ENCODE data around the gene IL23R. TPM values are rescaled to one million over a fixed set of nuclear protein-coding genes. Genes with fewer than 3 reads are reported as not detected.

The IL23R gene
- total RNA-seq, 2 experiments from 2014 or later = 12.2 to 14.9 TPM

GRCh38 chr1:67216401-67216800 lies 50.1 kb downstream of the IL23R start:
- no peak for DNase-seq
- CTCF ChIA-PET = interaction anchor here (0.8 to 9.0 kb wide), 7 partner anchors 9 to 286 kb away, joined by 3 to 147 read pairs (median 84); partner anchors contain the start of gene IL23R
- intact Hi-C loops (cut with micrococcal nuclease) = no loop called here
- Mint-ChIP-seq H3K4me1 (ENCODE audit: low read depth) (peaks cover 60% of the 10 kb centered on the region), H3K27me3 (ENCODE audit: low read depth) (no peaks in the 10 kb centered on the region), H3K27ac (no peak overlapping the region), H3K36me3 (ENCODE audit: low read depth) (peaks cover 14% of the 10 kb centered on the region), H3K4me3 (no peak overlapping the region), H3K9me3 (no peaks in the 10 kb centered on the region)

DNA sequence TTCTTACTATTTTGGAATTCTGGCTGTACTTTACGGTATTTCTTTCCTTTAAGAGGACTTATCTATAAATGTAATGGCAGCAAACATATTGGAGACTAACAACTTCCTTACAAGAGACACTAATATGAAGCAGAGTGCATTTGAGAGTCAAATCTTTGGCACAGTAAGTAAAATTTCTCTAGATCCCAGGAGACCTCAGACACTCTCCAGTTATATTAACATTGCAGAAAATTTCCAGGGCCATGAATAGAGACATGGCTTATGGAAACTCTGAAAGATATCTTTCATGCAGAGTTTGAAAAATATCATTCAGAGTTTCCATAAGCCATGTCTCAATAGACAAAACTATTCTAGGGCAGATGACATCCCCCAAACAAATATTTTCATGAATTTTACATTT lies 51.2 kb downstream of the IL23R start:
- H3K27me3 Mint-ChIP-seq (ENCODE audit: low read depth) = no peaks in the 10 kb centered on the region
- CTCF ChIA-PET = interaction anchor here (0.6 to 0.7 kb wide), 2 partner anchors 42 to 271 kb away, joined by 4 read pairs; no protein-coding TSS in a partner anchor
- intact Hi-C loops (cut with micrococcal nuclease) = no loop called here
- peak overlapping the region; percentile 33 for H3K27ac Mint-ChIP-seq
- DNase-seq = no peak
- no peaks in the 10 kb centered on the region for H3K9me3 Mint-ChIP-seq
- no peak overlapping the region for H3K4me3 Mint-ChIP-seq
- H3K36me3 Mint-ChIP-seq (ENCODE audit: low read depth) = peaks cover 13% of the 10 kb centered on the region
- peaks cover 50% of the 10 kb centered on the region for H3K4me1 Mint-ChIP-seq (ENCODE audit: low read depth)

DNA sequence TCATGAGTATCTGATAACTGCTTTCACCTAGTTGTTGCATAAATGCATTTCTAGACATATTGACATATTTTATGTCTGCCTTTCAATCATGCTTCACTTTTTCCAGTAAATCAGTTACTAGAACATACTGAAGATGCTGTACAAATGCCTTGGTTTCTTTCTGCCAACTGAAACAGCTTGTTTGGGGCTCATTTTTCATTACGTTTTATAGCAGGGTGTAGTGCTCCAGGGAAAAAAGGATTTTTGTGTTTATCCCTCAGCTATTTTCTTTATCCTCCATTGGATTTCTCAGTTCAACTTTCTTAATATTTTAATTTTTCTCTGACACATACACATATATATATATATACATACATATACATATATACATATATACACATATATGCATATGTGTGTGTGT lies 51.7 kb downstream of the IL23R start:
- H3K27ac Mint-ChIP-seq = peak overlapping the region; percentile 33
- no peaks in the 10 kb centered on the region for H3K9me3 Mint-ChIP-seq
- peaks cover 14% of the 10 kb centered on the region for H3K36me3 Mint-ChIP-seq (ENCODE audit: low read depth)
- H3K27me3 Mint-ChIP-seq (ENCODE audit: low read depth) = no peaks in the 10 kb centered on the region
- no peak for DNase-seq
- H3K4me3 Mint-ChIP-seq = peak overlapping the region; percentile 1
- H3K4me1 Mint-ChIP-seq (ENCODE audit: low read depth) = peaks cover 44% of the 10 kb centered on the region
- intact Hi-C loops (cut with micrococcal nuclease) = no loop called here
- CTCF ChIA-PET = interaction anchor here (0.6 to 0.7 kb wide), 3 partner anchors 42 to 282 kb away, joined by 3 to 4 read pairs (median 4); no protein-coding TSS in a partner anchor

GRCh38 chr1:67224856-67225255 lies 58.6 kb downstream of the IL23R start:
- no peak overlapping the region for H3K27ac Mint-ChIP-seq
- H3K36me3 Mint-ChIP-seq (ENCODE audit: low read depth) = peaks cover 13% of the 10 kb centered on the region
- peaks cover 18% of the 10 kb centered on the region for H3K4me1 Mint-ChIP-seq (ENCODE audit: low read depth)
- H3K27me3 Mint-ChIP-seq (ENCODE audit: low read depth) = no peaks in the 10 kb centered on the region
- H3K4me3 Mint-ChIP-seq = no peak overlapping the region
- no peak for DNase-seq
- no peaks in the 10 kb centered on the region for H3K9me3 Mint-ChIP-seq
- CTCF ChIA-PET = interaction anchor here (0.6 to 3.3 kb wide), 2 partner anchors 10 to 115 kb away, joined by 5 to 28 read pairs; no protein-coding TSS in a partner anchor
- intact Hi-C loops (cut with micrococcal nuclease) = no loop called here

DNA sequence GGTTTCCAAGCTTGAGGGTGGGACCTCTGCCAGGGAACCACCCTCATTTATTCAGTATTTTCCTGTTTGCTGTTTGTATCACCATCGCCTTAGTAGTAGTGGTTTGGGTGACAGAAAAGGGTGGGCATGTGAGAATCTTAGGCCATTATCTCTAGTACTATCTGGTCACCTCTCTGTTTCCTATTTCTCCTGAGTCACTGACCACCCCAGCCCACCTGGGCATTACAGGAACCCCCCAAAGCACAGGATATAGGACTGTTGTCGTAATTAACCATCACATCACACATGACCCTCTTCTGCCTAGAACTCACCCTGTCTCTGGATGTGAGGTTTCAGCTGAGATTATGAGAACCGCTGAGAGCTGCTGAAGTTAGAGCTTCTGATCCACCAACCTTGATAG lies 60.4 kb downstream of the IL23R start:
- Mint-ChIP-seq H3K4me3 (no peak overlapping the region), H3K27ac (no peak overlapping the region), H3K27me3 (ENCODE audit: low read depth) (no peaks in the 10 kb centered on the region), H3K4me1 (ENCODE audit: low read depth) (peaks cover 28% of the 10 kb centered on the region), H3K9me3 (no peaks in the 10 kb centered on the region), H3K36me3 (ENCODE audit: low read depth) (peaks cover 13% of the 10 kb centered on the region)
- DNase-seq = no peak
- CTCF ChIA-PET = interaction anchor here (0.8 to 3.3 kb wide), 4 partner anchors 12 to 261 kb away, joined by 3 to 28 read pairs (median 4); no protein-coding TSS in a partner anchor
- intact Hi-C loops (cut with micrococcal nuclease) = no loop called here

DNA sequence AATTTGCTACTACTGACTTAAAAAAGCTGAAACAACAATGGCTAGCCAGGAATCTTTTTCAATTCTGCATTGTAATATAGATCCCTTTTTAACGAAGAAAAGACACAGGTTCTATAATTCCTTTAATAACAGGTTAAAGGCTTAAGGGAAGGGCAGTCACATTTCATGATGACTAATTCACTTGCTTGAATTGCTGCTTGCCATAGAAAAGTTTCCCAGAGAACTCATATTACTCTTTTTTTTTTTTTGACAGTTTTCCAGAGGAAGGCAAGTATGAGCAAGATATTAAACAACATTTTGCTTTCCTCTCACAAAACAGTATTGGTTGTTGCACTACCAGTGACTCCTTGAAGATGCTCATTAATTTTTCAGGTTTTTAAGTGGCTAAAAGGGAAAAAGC lies 60.9 kb downstream of the IL23R start:
- H3K9me3 Mint-ChIP-seq = no peaks in the 10 kb centered on the region
- H3K27me3 Mint-ChIP-seq (ENCODE audit: low read depth) = no peaks in the 10 kb centered on the region
- CTCF ChIA-PET = interaction anchor here (1.0 to 3.3 kb wide), 3 partner anchors 13 to 260 kb away, joined by 3 to 28 read pairs (median 5); no protein-coding TSS in a partner anchor
- DNase-seq = no peak
- H3K4me3 Mint-ChIP-seq = no peak overlapping the region
- intact Hi-C loops (cut with micrococcal nuclease) = no loop called here
- H3K27ac Mint-ChIP-seq = no peak overlapping the region
- H3K36me3 Mint-ChIP-seq (ENCODE audit: low read depth) = peaks cover 13% of the 10 kb centered on the region
- H3K4me1 Mint-ChIP-seq (ENCODE audit: low read depth) = peaks cover 28% of the 10 kb centered on the region

- no peaks in the 10 kb centered on the region for H3K9me3 Mint-ChIP-seq
- no peak overlapping the region for H3K27ac Mint-ChIP-seq
- peaks cover 12% of the 10 kb centered on the region for H3K36me3 Mint-ChIP-seq (ENCODE audit: low read depth)
- DNase-seq = no peak
- no peak overlapping the region for H3K4me3 Mint-ChIP-seq
- CTCF ChIA-PET = interaction anchor here (3.5 to 3.9 kb wide), 2 partner anchors 15 to 272 kb away, joined by 15 to 24 read pairs; no protein-coding TSS in a partner anchor
- H3K4me1 Mint-ChIP-seq (ENCODE audit: low read depth) = peaks cover 36% of the 10 kb centered on the region
- intact Hi-C loops (cut with micrococcal nuclease) = no loop called here
- no peaks in the 10 kb centered on the region for H3K27me3 Mint-ChIP-seq (ENCODE audit: low read depth)
Measured at GRCh38 chr1:67228791-67229190, 62.5 kb downstream of the IL23R start.

DNA sequence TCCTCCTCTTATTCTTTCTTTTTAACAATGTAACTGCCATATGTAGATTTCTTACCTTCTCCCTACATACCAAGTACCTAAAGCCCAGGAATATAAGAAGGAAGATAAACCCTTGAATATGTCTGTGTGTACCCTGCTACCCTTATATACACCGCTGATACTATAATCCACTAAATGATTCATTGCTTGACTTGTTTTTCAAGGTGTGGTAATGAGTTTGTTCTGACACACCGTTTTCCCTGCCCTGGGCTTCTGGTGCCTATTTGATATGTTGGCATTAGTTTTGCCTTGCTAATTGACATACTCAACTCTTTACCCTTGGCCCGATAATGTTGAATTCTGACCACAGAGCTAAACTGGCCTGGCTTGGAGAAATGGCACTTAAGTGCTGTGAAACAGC lies 64.3 kb downstream of the IL23R start:
- H3K27ac Mint-ChIP-seq = no peak overlapping the region
- intact Hi-C loops (cut with micrococcal nuclease) = loop anchor here (5.0 kb wide), 1 partner anchor 532 kb away; no protein-coding TSS in a partner anchor

DNA sequence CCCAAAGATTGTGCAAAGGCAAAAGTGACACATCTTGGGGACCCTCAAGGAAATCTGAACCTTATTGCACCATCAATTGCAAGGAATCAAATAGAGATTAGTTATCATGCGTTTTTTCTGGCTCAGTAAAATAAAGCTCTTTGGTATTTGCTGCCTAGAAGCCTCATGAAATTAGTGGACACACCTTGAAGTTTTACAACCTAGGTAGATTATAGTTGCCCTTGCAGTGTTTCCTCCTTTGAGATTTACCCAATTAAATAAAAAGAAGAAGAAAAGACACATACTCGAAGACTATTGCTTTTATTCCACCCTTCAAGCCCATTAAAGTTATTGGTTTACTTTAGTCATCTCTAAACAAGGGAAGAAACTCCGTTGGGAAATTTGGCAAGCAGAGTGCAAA lies 70.0 kb downstream of the IL23R start:
- Mint-ChIP-seq H3K4me3 (no peak overlapping the region), H3K4me1 (ENCODE audit: low read depth) (peaks cover 29% of the 10 kb centered on the region), H3K27me3 (ENCODE audit: low read depth) (no peaks in the 10 kb centered on the region), H3K9me3 (peaks cover 1% of the 10 kb centered on the region), H3K27ac (no peak overlapping the region), H3K36me3 (ENCODE audit: low read depth) (peaks cover 24% of the 10 kb centered on the region)
- DNase-seq = no peak
- intact Hi-C loops (cut with micrococcal nuclease) = no loop called here
- CTCF ChIA-PET = interaction anchor here (0.8 to 1.6 kb wide), 3 partner anchors 24 to 267 kb away, joined by 3 to 4 read pairs (median 4); no protein-coding TSS in a partner anchor

More for the DNA sequence above, 64.3 kb downstream of the IL23R start:
- H3K27me3 Mint-ChIP-seq (ENCODE audit: low read depth) = no peaks in the 10 kb centered on the region
- peaks cover 41% of the 10 kb centered on the region for H3K4me1 Mint-ChIP-seq (ENCODE audit: low read depth)
- H3K9me3 Mint-ChIP-seq = no peaks in the 10 kb centered on the region
- no peak overlapping the region for H3K4me3 Mint-ChIP-seq
- CTCF ChIA-PET = interaction anchor here (3.5 to 3.9 kb wide), 2 partner anchors 17 to 271 kb away, joined by 15 to 24 read pairs; no protein-coding TSS in a partner anchor
- peak; percentile 9 for DNase-seq
- peaks cover 14% of the 10 kb centered on the region for H3K36me3 Mint-ChIP-seq (ENCODE audit: low read depth)

GRCh38 chr1:67239738-67240137 lies 73.5 kb downstream of the IL23R start:
- Mint-ChIP-seq H3K4me1 (ENCODE audit: low read depth) (peaks cover 24% of the 10 kb centered on the region), H3K27me3 (ENCODE audit: low read depth) (no peaks in the 10 kb centered on the region), H3K27ac (no peak overlapping the region), H3K4me3 (no peak overlapping the region), H3K9me3 (peaks cover 6% of the 10 kb centered on the region), H3K36me3 (ENCODE audit: low read depth) (peaks cover 31% of the 10 kb centered on the region)
- intact Hi-C loops (cut with micrococcal nuclease) = loop anchor here (2.0 kb wide), 1 partner anchor 21 kb away; no protein-coding TSS in a partner anchor
- CTCF ChIA-PET = no interaction called here
- no peak for DNase-seq

- no peak for DNase-seq
- H3K36me3 Mint-ChIP-seq (ENCODE audit: low read depth) = peaks cover 30% of the 10 kb centered on the region
- peaks cover 16% of the 10 kb centered on the region for H3K4me1 Mint-ChIP-seq (ENCODE audit: low read depth)
- no peak overlapping the region for H3K27ac Mint-ChIP-seq
- H3K27me3 Mint-ChIP-seq (ENCODE audit: low read depth) = no peaks in the 10 kb centered on the region
- CTCF ChIA-PET = interaction anchor here (0.6 to 1.0 kb wide), 2 partner anchors 14 to 27 kb away, joined by 4 read pairs; no protein-coding TSS in a partner anchor
- no peak overlapping the region for H3K4me3 Mint-ChIP-seq
- intact Hi-C loops (cut with micrococcal nuclease) = loop anchor here (2.0 kb wide), 1 partner anchor 20 kb away; no protein-coding TSS in a partner anchor
- H3K9me3 Mint-ChIP-seq = peaks cover 6% of the 10 kb centered on the region
Measured at GRCh38 chr1:67241200-67241746, 75.0 kb downstream of the IL23R start.

GRCh38 chr1:67242016-67242415 lies 75.8 kb downstream of the IL23R start:
- Mint-ChIP-seq H3K27me3 (ENCODE audit: low read depth) (no peaks in the 10 kb centered on the region), H3K36me3 (ENCODE audit: low read depth) (peaks cover 33% of the 10 kb centered on the region), H3K4me3 (no peak overlapping the region), H3K27ac (no peak overlapping the region), H3K9me3 (peaks cover 6% of the 10 kb centered on the region), H3K4me1 (ENCODE audit: low read depth) (peaks cover 18% of the 10 kb centered on the region)
- DNase-seq = no peak
- CTCF ChIA-PET = interaction anchor here (0.6 to 1.0 kb wide), 2 partner anchors 22 to 28 kb away, joined by 4 to 6 read pairs; no protein-coding TSS in a partner anchor
- intact Hi-C loops (cut with micrococcal nuclease) = no loop called here

All from activated naive CD4-positive, alpha-beta T cell treated with anti-CD3 and anti-CD28 coated beads for 36 hours (primary cell).